IMR-90 (cell line): ENCODE data around the gene DGKB.

ENCODE experiments used
- CTCF ChIP-seq: conservative IDR thresholded peaks from 2 replicates; pipeline ENCODE4 v1.5.1; 2012; ENCODE audit warnings: mild to moderate bottlenecking, low read depth, low read length, improper control_type of control experiment
- FOS ChIP-seq: fragments of 150-350 bp; IDR thresholded peaks from 2 replicates; pipeline ENCODE4 v1.6.1; 2016; ENCODE audit warnings: low read depth, low read length
- POLR2A ChIP-seq: IDR thresholded peaks from 2 replicates; pipeline ENCODE4 v1.6.1; 2012; ENCODE audit warnings: mild to moderate bottlenecking, low read depth, low read length
- RAD21 ChIP-seq: IDR thresholded peaks from 2 replicates; pipeline ENCODE4 v1.6.1; 2012; ENCODE audit warnings: low read length, improper control_type of control experiment
- RCOR1 ChIP-seq: IDR thresholded peaks from 2 replicates; pipeline ENCODE4 v1.6.1; 2012; ENCODE audit warnings: mild to moderate bottlenecking, low read length, improper control_type of control experiment; ENCODE audit not compliant: insufficient replicate concordance
- RFX5 ChIP-seq: IDR thresholded peaks from 2 replicates; pipeline ENCODE4 v1.8.0; 2012; ENCODE audit warnings: low read depth, mild to moderate bottlenecking, low read length, moderate library complexity

- TF ChIP-seq CTCF (no peak), POLR2A (no peak), RFX5 (no peak), RCOR1 (no peak), FOS (no peak), RAD21 (no peak)
Observed at GRCh38 chr7:14761510-14762296, 140.8 kb downstream of the DGKB start.
